ENCODE measurements around the gene TFF2. TPM values are rescaled to one million over a fixed set of nuclear protein-coding genes. Genes with fewer than 3 reads are reported as not detected.

The TFF2 gene
- total and polyA plus RNA-seq, 9 donors: 0.26 to 0.49 TPM; not detected in 7

GRCh38 chr21:42384989-42385388 is 34.2 kb upstream of the TFF2 start:
- Histone ChIP-seq H3K4me3 (ENCODE audit: low read length) (no peak overlapping the region), H3K4me1 (ENCODE audit: control insufficient read depth, insufficient read depth, low read length) (peaks cover 6% of the 10 kb centered on the region), H3K27me3 (ENCODE audit: control insufficient read depth, insufficient read depth, low read length) (peaks cover 9% of the 10 kb centered on the region), H3K27ac (ENCODE audit: low read length) (no peak overlapping the region), H3K36me3 (ENCODE audit: control insufficient read depth, insufficient read depth, low read length) (no peaks in the 10 kb centered on the region), H3K9me3 (replicated peaks; ENCODE audit: control insufficient read depth, low read depth, low read length) (peaks cover 10% of the 10 kb centered on the region)
- no peak for DNase-seq
- 83% methylated on average over 1 of the region's 2 CpGs for WGBS (ENCODE audit: insufficient coverage)

- Histone ChIP-seq H3K9me3 (replicated peaks; ENCODE audit: control insufficient read depth, low read depth, low read length) (peaks cover 10% of the 10 kb centered on the region), H3K36me3 (ENCODE audit: control insufficient read depth, insufficient read depth, low read length) (no peaks in the 10 kb centered on the region), H3K4me3 (ENCODE audit: low read length) (no peak overlapping the region), H3K4me1 (ENCODE audit: control insufficient read depth, insufficient read depth, low read length) (peaks cover 4% of the 10 kb centered on the region), H3K27me3 (ENCODE audit: control insufficient read depth, insufficient read depth, low read length) (peaks cover 6% of the 10 kb centered on the region), H3K27ac (ENCODE audit: low read length) (no peak overlapping the region)
- WGBS (ENCODE audit: insufficient coverage): 65% methylated on average over 4 of the region's 8 CpGs
- DNase-seq: no peak
Observed at GRCh38 chr21:42384156-42384945, 33.6 kb upstream of the TFF2 start.

- Histone ChIP-seq H3K27me3 (ENCODE audit: control insufficient read depth, insufficient read depth, low read length) (peaks cover 5% of the 10 kb centered on the region), H3K4me3 (ENCODE audit: low read length) (no peak overlapping the region), H3K27ac (ENCODE audit: low read length) (no peak overlapping the region), H3K9me3 (replicated peaks; ENCODE audit: control insufficient read depth, low read depth, low read length) (peaks cover 10% of the 10 kb centered on the region), H3K36me3 (ENCODE audit: control insufficient read depth, insufficient read depth, low read length) (no peaks in the 10 kb centered on the region), H3K4me1 (ENCODE audit: control insufficient read depth, insufficient read depth, low read length) (no peaks in the 10 kb centered on the region)
- 75% methylated on average over 1 of the region's 6 CpGs for WGBS (ENCODE audit: insufficient coverage)
- no peak for DNase-seq
Observed at GRCh38 chr21:42383331-42383730, 32.5 kb upstream of the TFF2 start.

- Histone ChIP-seq H3K4me1 (ENCODE audit: control insufficient read depth, insufficient read depth, low read length) (no peaks in the 10 kb centered on the region), H3K4me3 (ENCODE audit: low read length) (no peak overlapping the region), H3K27ac (ENCODE audit: low read length) (no peak overlapping the region), H3K27me3 (ENCODE audit: control insufficient read depth, insufficient read depth, low read length) (peaks cover 5% of the 10 kb centered on the region), H3K9me3 (replicated peaks; ENCODE audit: control insufficient read depth, low read depth, low read length) (peaks cover 10% of the 10 kb centered on the region), H3K36me3 (ENCODE audit: control insufficient read depth, insufficient read depth, low read length) (no peaks in the 10 kb centered on the region)
- 93% methylated on average over 5 of the region's 6 CpGs for WGBS (ENCODE audit: insufficient coverage)
- no peak for DNase-seq
Observed at GRCh38 chr21:42382915-42383314, 32.1 kb upstream of the TFF2 start.

- Histone ChIP-seq H3K4me1 (ENCODE audit: control insufficient read depth, insufficient read depth, low read length) (no peaks in the 10 kb centered on the region), H3K27me3 (ENCODE audit: control insufficient read depth, insufficient read depth, low read length) (peaks cover 7% of the 10 kb centered on the region), H3K27ac (ENCODE audit: low read length) (no peak overlapping the region), H3K4me3 (ENCODE audit: low read length) (no peak overlapping the region), H3K9me3 (replicated peaks; ENCODE audit: control insufficient read depth, low read depth, low read length) (peaks cover 10% of the 10 kb centered on the region), H3K36me3 (ENCODE audit: control insufficient read depth, insufficient read depth, low read length) (no peaks in the 10 kb centered on the region)
- no CpG with 5 or more reads among the region's 1 CpG for WGBS (ENCODE audit: insufficient coverage)
- DNase-seq: peak; percentile 14
Observed at GRCh38 chr21:42381347-42381984, 30.7 kb upstream of the TFF2 start.

GRCh38 chr21:42379426-42380215 is 28.8 kb upstream of the TFF2 start:
- Histone ChIP-seq H3K36me3 (ENCODE audit: control insufficient read depth, insufficient read depth, low read length) (no peaks in the 10 kb centered on the region), H3K4me3 (ENCODE audit: low read length) (no peak overlapping the region), H3K27me3 (ENCODE audit: control insufficient read depth, insufficient read depth, low read length) (peaks cover 14% of the 10 kb centered on the region), H3K9me3 (replicated peaks; ENCODE audit: control insufficient read depth, low read depth, low read length) (peaks cover 10% of the 10 kb centered on the region), H3K27ac (ENCODE audit: low read length) (no peak overlapping the region), H3K4me1 (ENCODE audit: control insufficient read depth, insufficient read depth, low read length) (no peaks in the 10 kb centered on the region)
- no peak for DNase-seq
- WGBS (ENCODE audit: insufficient coverage): 83% methylated on average over 10 of the region's 17 CpGs

GRCh38 chr21:42378418-42378817 is 27.6 kb upstream of the TFF2 start:
- Histone ChIP-seq H3K27ac (ENCODE audit: low read length) (no peak overlapping the region), H3K4me1 (ENCODE audit: control insufficient read depth, insufficient read depth, low read length) (no peaks in the 10 kb centered on the region), H3K9me3 (replicated peaks; ENCODE audit: control insufficient read depth, low read depth, low read length) (peaks cover 10% of the 10 kb centered on the region), H3K27me3 (ENCODE audit: control insufficient read depth, insufficient read depth, low read length) (peaks cover 17% of the 10 kb centered on the region), H3K36me3 (ENCODE audit: control insufficient read depth, insufficient read depth, low read length) (no peaks in the 10 kb centered on the region), H3K4me3 (ENCODE audit: low read length) (no peak overlapping the region)
- WGBS (ENCODE audit: insufficient coverage): 70% methylated on average over 4 of the region's 8 CpGs
- no peak for DNase-seq

GRCh38 chr21:42377951-42378340 is 27.2 kb upstream of the TFF2 start:
- H3K36me3 ChIP-seq (ENCODE audit: control insufficient read depth, insufficient read depth, low read length): no peaks in the 10 kb centered on the region
- 70% methylated on average over 2 of the region's 5 CpGs for WGBS (ENCODE audit: insufficient coverage)
- peaks cover 17% of the 10 kb centered on the region for H3K27me3 ChIP-seq (ENCODE audit: control insufficient read depth, insufficient read depth, low read length)
- H3K9me3 ChIP-seq (replicated peaks; ENCODE audit: control insufficient read depth, low read depth, low read length): peaks cover 10% of the 10 kb centered on the region
- H3K4me3 ChIP-seq (ENCODE audit: low read length): no peak overlapping the region
- no peak overlapping the region for H3K27ac ChIP-seq (ENCODE audit: low read length)
- H3K4me1 ChIP-seq (ENCODE audit: control insufficient read depth, insufficient read depth, low read length): no peaks in the 10 kb centered on the region
- no peak for DNase-seq

GRCh38 chr21:42377211-42377950 is 26.6 kb upstream of the TFF2 start:
- WGBS (ENCODE audit: insufficient coverage): 74% methylated on average over 24 of the region's 24 CpGs
- Histone ChIP-seq H3K27ac (ENCODE audit: low read length) (no peak overlapping the region), H3K27me3 (ENCODE audit: control insufficient read depth, insufficient read depth, low read length) (peaks cover 17% of the 10 kb centered on the region), H3K4me3 (ENCODE audit: low read length) (no peak overlapping the region), H3K9me3 (replicated peaks; ENCODE audit: control insufficient read depth, low read depth, low read length) (peaks cover 10% of the 10 kb centered on the region), H3K36me3 (ENCODE audit: control insufficient read depth, insufficient read depth, low read length) (no peaks in the 10 kb centered on the region), H3K4me1 (ENCODE audit: control insufficient read depth, insufficient read depth, low read length) (no peaks in the 10 kb centered on the region)
- no peak for DNase-seq

Measured in muscle of leg (tissue), 11 donors.